GM21786 (cell line): Measurements from ENCODE around the gene PCDHGB7.
"Not testable (repeated sequence)": the region's sequence is repeated elsewhere in the genome, so short reads cannot be mapped to it uniquely, and the experiment has no call there.

Experiments
- ATAC-seq: cut with Tn5 transposase; IDR thresholded peaks from one replicate; pipeline ENCODE4 v1.9.1; 2021; ENCODE audit not compliant: unreplicated experiment

The PCDHGB7 gene

DNA sequence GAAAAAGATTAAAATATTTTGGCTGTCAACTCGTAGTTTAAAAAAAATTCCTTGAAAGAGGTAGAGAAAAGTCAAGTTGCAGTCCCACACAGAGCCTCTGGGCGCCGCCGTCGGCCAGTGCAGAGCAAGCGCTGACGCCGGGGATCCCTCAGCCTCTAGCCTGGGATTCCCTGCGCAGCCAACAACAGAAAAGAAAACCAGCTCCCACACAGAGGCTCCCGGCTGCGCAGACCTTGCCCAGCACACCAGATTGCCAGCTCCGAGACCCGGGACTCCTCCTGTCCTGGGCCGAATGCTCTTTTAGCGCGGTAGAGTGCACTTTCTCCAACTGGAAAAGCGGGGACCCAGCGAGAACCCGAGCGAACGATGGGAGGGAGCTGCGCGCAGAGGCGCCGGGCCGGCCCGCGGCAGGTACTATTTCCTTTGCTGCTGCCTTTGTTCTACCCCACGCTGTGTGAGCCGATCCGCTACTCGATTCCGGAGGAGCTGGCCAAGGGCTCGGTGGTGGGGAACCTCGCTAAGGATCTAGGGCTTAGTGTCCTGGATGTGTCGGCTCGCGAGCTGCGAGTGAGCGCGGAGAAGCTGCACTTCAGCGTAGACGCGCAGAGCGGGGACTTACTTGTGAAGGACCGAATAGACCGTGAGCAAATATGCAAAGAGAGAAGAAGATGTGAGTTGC, at the start of gene PCDHGB7:
Gene PCDHGB7, plus strand, starts transcription at position 184 of the 679 bp plus-strand sequence. Its CDS starts 183 bp downstream, at position 367.
- peak; percentile 70 for ATAC-seq

DNA sequence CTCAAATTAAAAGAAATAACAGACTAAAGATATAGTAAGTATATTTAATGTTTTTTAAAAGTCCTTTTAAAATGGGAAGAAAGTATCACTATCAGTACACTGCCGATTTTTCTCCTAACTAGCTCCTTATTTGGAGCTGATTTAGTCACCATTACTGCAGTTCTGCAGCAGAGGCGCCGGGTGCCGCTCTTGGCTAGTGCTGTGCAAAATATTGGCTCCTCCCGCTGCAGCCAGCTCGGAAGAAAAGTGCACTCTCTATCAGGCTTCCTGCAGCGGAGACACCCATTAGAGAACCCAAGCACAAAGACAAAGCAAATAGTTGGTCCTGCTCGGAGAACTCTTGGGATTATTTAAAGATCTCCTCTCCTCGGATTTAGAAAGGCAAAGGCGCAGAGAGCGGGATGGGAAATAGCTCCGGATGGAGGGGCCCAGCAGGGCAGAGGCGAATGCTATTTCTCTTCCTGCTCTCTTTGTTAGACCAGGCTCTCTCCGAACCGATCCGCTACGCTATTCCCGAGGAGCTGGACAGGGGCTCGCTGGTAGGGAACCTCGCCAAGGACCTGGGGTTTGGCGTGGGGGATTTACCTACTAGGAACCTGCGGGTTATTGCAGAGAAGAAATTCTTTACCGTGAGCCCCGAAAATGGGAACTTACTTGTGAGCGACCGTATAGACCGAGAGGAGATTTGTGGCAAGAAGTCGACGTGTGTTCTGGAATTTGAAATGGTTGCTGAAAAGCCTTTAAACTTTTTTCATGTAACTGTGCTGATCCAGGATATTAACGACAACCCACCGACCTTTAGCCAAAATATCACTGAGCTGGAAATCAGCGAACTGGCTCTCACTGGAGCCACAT, 47.3 kb upstream of the PCDHGB7 start, which contains the start of gene PCDHGB3:
Gene PCDHGB3, plus strand, starts transcription at position 249 of the 855 bp plus-strand sequence. Its CDS starts 153 bp downstream, at position 402.
- peak; percentile 99 for ATAC-seq

DNA sequence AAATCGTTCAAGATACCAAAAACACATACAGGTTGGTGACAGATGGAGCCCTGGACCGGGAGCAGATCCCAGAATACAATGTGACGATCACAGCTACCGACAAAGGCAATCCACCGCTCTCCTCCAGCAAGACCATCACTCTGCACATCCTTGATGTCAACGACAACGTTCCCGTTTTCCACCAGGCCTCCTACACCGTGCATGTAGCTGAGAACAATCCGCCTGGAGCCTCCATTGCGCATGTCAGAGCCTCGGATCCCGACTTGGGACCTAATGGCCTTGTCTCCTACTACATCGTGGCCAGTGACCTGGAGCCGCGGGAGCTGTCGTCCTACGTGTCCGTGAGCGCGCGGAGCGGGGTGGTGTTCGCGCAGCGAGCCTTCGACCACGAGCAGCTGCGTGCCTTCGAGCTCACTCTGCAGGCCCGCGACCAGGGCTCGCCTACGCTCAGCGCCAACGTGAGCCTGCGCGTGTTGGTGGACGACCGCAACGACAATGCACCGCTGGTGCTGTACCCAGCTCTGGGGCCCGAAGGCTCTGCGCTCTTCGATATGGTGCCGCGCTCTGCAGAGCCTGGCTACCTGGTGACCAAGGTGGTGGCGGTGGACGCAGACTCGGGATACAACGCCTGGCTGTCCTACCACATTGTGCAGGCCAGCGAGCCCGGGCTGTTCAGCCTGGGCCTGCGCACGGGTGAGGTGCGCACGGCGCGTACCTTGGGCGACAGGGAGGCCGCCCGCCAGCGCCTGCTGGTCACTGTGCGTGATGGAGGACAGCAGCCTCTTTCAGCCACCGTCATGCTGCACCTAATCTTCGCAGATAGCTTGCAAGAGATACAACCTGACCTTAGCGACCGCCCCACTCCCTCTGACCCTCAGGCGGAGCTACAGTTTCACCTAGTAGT, 45.7 kb upstream of the PCDHGB7 start:
- no peak for ATAC-seq

DNA sequence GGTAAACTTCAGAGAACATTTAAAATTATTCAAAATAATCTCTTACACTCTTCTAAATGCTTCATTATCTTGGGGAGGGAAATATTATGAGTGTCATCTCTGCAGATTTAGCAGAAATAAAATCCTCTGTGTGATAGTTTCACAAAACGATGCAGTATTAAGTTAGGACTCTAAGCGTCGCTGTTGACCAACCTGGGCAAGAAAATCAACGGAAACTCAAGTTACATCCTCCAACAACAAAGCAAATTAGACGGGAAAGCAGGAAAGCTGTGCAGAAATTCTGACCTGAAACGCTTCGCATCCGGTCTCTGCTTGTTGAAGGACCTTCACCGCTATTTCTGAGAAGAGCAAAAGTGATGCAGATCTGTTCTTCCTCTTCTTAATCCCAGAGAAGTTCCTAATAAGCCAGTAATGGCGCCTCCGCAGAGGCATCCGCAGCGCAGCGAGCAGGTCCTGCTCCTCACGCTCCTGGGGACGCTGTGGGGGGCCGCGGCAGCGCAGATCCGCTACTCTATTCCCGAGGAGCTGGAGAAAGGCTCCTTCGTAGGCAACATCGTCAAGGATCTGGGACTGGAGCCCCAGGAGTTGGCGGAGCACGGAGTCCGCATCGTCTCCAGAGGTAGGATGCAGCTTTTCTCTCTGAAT, 43.7 kb upstream of the PCDHGB7 start, which contains the start of gene PCDHGA6:
Gene PCDHGA6, plus strand, starts transcription at position 219 of the 645 bp plus-strand sequence. Its CDS starts 193 bp downstream, at position 412.
- ATAC-seq: no peak

DNA sequence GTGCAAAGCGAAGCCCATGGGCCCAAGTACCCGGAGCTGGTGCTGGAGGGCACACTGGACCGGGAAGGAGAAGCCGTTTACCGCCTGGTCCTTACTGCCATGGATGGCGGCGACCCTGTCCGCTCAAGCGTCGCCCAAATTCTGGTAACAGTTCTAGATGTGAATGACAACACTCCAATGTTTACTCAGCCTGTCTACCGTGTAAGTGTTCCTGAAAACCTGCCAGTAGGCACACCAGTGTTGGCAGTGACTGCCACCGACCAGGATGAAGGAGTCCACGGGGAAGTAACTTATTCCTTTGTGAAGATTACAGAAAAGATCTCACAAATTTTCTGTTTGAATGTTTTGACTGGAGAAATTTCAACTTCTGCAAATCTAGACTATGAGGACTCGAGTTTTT, 42.9 kb upstream of the PCDHGB7 start:
- no peak for ATAC-seq

DNA sequence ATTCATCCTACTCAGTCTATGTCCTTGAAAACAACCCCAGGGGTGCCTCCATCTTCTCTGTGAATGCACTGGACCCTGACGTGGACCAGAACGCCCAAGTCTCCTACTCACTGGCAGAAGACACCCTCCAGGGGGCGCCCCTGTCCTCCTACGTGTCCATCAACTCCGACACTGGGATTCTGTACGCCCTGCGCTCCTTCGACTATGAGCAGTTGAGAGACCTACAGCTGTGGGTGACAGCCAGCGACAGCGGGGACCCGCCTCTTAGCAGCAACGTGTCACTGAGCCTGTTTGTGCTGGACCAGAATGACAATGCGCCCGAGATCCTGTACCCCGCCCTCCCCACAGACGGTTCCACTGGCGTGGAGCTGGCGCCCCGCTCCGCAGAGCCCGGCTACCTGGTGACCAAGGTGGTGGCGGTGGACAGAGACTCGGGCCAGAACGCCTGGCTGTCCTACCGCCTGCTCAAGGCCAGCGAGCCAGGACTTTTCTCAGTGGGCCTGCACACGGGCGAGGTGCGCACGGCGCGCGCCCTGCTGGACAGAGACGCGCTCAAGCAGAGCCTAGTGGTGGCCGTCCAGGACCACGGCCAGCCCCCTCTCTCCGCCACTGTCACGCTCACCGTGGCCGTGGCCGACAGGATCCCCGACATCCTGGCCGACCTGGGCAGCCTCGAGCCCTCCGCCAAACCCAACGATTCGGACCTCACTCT, 41.9 kb upstream of the PCDHGB7 start:
- ATAC-seq: not testable (repeated sequence)

DNA sequence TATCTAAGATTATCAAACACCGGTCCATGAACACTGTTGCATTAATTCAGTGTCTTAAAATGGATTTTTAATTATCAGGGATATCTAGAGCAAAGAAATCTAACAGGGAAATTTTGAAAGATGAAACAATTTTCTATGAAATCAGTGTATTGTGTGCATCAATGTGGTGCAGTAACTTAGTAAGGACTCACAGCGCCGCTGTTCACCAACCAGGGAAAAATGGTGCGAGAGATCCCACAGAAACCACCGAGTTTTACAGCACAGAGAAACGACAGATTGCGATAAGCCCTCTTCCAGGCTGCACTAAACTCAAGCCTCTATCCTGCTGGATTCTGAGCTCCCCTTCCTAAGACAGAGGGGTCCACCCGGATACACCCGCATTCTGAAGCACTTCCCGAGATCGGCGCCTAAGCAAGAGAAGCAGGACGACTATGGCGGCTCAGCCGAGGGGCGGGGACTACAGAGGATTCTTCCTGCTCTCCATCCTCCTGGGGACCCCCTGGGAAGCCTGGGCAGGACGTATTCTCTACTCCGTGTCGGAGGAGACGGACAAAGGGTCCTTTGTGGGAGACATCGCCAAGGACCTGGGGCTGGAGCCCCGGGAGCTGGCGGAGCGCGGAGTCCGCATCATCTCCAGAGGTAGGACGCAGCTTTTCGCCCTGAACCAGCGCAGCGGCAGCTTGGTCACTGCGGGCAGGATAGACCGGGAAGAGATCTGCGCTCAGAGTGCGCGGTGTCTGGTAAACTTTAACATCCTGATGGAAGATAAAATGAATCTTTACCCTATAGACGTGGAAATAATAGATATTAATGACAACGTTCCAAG, 34.8 kb upstream of the PCDHGB7 start, which contains the start of gene PCDHGA7:
Gene PCDHGA7, plus strand, starts transcription at position 274 of the 826 bp plus-strand sequence. Its CDS starts 158 bp downstream, at position 432.
- ATAC-seq: no peak

DNA sequence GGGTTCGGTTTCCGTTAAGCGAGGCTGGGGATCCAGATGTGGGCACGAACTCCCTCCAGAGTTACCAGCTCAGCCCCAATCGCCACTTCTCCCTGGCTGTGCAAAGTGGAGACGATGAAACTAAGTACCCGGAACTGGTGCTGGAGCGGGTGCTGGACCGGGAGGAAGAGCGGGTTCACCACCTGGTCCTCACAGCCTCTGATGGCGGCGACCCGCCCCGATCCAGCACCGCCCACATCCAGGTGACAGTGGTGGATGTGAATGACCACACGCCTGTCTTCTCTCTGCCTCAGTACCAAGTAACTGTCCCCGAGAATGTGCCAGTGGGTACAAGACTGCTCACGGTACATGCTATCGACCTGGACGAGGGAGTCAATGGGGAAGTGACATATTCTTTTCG, 34.1 kb upstream of the PCDHGB7 start:
- no peak for ATAC-seq

DNA sequence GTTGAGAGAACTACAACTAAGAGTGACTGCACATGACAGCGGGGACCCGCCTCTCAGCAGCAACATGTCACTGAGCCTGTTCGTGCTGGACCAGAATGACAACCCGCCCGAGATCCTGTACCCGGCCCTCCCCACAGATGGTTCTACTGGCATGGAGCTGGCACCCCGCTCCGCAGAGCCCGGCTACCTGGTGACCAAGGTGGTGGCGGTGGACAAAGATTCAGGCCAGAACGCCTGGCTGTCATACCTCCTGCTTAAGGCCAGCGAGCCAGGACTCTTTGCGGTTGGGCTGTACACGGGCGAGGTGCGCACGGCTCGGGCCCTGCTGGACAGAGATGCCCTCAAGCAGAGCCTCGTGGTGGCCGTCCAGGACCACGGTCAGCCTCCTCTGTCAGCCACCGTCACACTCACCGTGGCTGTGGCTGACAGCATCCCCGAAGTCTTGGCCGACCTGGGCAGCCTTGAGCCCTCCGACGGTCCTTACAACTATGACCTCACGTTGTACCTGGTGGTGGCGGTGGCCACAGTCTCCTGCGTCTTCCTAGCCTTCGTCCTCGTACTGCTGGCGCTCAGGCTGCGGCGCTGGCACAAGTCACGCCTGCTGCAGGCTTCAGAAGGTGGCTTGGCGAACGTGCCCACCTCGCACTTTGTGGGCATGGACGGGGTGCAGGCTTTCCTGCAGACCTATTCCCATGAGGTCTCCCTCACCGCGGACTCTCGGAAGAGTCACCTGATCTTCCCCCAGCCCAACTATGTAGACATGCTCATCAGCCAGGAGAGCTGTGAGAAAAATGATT, 32.8 kb upstream of the PCDHGB7 start:
- no peak for ATAC-seq

DNA sequence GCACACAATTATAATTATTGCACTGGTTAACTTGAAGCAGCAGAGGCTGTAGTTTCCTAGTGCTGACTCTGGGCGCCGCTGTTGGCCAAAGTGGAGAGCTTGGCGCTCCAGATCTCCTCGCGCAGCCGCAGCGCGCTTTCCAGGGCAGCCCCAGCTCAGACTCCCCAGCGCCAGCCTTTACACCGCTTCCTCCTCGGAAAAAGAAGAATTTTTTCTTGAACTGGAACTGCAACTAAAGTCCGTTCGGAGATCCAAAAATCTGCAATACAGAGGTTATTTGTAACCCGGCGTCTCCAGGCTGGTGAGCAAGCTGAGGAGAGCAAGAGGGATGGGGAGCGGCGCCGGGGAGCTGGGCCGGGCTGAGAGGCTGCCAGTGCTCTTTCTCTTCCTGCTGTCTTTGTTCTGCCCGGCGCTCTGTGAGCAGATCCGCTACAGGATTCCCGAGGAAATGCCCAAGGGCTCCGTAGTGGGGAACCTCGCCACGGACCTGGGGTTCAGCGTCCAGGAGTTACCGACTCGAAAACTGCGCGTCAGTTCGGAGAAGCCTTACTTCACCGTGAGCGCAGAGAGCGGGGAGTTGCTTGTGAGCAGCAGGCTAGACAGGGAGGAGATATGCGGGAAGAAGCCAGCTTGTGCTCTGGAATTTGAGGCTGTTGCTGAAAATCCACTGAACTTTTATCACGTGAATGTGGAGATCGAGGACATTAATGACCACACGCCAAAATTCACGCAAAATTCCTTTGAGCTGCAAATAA, 29.7 kb upstream of the PCDHGB7 start, which contains the start of gene PCDHGB4:
Gene PCDHGB4, plus strand, starts transcription at position 142 of the 755 bp plus-strand sequence. Its CDS starts 187 bp downstream, at position 329.
- peak; percentile 62 for ATAC-seq

DNA sequence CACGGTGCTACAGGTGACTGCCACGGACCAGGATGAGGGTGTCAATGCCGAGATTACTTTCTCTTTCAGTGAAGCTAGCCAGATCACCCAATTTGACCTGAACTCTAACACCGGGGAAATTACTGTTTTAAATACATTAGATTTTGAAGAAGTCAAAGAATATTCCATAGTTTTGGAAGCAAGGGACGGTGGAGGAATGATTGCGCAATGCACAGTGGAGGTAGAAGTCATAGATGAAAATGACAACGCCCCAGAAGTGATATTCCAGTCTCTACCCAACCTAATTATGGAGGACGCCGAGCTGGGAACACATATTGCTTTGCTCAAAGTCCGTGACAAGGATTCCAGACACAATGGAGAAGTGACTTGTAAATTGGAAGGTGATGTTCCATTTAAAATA, 28.8 kb upstream of the PCDHGB7 start:
- ATAC-seq: no peak

DNA sequence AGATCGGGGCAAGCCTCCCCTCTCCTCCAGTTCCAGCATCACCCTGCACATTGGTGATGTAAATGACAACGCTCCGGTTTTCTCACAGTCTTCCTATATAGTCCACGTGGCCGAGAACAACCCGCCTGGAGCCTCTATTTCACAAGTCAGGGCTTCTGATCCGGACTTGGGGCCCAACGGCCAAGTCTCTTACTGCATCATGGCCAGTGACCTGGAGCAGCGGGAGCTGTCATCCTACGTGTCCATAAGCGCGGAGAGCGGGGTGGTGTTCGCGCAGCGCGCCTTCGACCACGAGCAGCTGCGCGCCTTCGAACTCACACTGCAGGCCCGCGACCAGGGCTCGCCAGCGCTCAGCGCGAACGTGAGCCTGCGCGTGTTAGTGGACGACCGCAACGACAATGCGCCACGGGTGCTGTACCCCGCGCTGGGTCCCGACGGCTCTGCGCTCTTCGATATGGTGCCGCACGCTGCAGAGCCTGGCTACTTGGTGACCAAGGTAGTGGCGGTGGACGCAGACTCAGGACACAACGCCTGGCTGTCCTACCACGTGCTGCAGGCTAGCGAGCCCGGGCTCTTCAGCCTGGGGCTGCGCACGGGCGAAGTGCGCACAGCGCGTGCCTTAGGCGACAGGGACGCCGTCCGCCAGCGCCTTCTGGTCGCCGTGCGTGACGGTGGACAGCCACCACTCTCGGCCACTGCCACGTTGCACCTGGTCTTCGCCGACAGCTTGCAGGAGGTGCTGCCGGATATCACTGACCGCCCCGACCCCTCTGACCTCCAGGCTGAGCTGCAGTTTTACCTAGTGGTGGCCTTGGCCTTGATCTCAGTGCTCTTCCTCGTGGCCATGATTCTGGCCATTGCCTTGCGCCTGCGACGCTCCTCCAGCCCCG, 28.1 kb upstream of the PCDHGB7 start:
- ATAC-seq: no peak

DNA sequence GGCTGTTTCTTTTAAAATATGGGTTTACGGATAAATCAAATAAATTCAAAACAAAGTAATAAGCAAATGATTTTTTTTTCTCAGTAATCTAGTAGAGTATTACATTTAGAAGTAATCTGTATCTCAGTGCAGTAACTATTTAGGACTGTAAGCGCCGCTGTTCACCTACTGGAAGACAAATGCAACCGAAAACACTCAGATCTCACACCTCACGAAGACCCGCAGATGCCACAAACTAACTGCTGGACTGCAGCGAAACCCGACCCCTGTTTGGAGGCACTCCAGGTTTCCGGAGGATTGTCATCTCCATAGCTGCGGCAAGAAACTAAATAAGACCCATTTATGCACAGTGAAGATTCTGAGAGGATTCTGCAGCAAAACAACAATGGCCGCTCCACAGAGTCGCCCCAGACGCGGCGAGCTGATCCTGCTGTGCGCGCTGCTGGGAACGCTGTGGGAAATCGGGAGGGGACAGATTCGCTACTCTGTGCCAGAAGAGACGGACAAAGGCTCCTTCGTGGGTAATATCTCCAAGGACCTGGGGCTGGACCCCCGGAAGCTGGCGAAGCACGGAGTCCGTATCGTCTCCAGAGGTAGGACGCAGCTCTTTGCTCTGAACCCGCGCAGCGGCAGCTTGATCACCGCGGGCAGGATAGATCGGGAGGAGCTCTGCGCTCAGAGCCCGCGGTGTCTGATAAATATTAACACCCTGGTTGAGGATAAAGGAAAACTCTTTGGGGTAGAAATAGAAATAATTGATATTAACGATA, 24.9 kb upstream of the PCDHGB7 start, which contains the start of gene PCDHGA8:
Gene PCDHGA8, plus strand, starts transcription at position 205 of the 770 bp plus-strand sequence. Its CDS starts 181 bp downstream, at position 386.
- no peak for ATAC-seq

DNA sequence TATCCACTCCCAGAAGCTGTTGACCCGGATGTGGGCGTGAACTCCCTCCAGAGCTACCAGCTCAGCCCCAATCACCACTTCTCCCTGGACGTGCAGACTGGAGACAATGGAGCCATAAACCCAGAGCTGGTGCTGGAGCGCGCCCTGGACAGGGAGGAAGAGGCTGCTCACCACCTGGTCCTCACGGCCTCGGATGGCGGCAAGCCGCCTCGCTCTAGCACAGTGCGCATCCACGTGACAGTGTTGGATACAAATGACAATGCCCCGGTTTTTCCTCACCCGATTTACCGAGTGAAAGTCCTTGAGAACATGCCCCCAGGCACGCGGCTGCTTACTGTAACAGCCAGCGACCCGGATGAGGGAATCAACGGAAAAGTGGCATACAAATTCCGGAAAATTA, 24.2 kb upstream of the PCDHGB7 start:
- ATAC-seq: no peak
